K562 (cell line): ENCODE results near the gene BCKDK.

Source experiments
- CBX1 ChIP-seq: sonication (generic); IDR thresholded peaks from 2 replicates; pipeline ENCODE4 v1.6.1; 2016; ENCODE audit warnings: antibody characterized with exemption, low read depth, mild to moderate bottlenecking
- DPF2 ChIP-seq: fragments of 450-650 bp; IDR thresholded peaks from 2 replicates; pipeline ENCODE4 v1.6.1; 2016
- FOSL1 ChIP-seq: fragments of 200-800 bp; sonication (Bioruptor generic); conservative IDR thresholded peaks from 2 replicates; pipeline ENCODE4 v1.6.1; 2016; ENCODE audit warnings: missing genetic modification characterization, missing compliant biosample characterization
- FOXJ3 ChIP-seq: sonication (generic); formaldehyde crosslinking; IDR thresholded peaks from 2 replicates; pipeline ENCODE4 v1.4.0; 2020; ENCODE audit warnings: mild to moderate bottlenecking, missing genetic modification reagents
- KLF6 ChIP-seq: fragments of 250-450 bp; sonication (Bioruptor Pico); IDR thresholded peaks from 2 replicates; pipeline ENCODE4 v1.4.0; 2020; ENCODE audit warnings: mild to moderate bottlenecking, moderate library complexity, borderline replicate concordance
- NFYB ChIP-seq: IDR thresholded peaks from 2 replicates; pipeline ENCODE4 v1.6.1; 2011; ENCODE audit warnings: mild to moderate bottlenecking, moderate library complexity; ENCODE audit not compliant: insufficient read length; ENCODE audit errors: extremely low read depth
- TEAD1 ChIP-seq, 2 experiments: fragments of 450-650 bp in 1 of 2; sonication (generic) in 1 of 2; formaldehyde crosslinking; IDR thresholded peaks; 2 replicates each; pipeline versions ENCODE4 v1.4.0 to v1.8.0; 2020 to 2022; ENCODE audit warnings: mild to moderate bottlenecking in 2 of 2, missing genetic modification reagents in 1 of 2
- ZNF274 ChIP-seq: IDR thresholded peaks from 2 replicates; pipeline ENCODE4 v1.6.1; 2011; ENCODE audit warnings: low read depth, mild to moderate bottlenecking, low read length, moderate library complexity, borderline replicate concordance
- TF ChIP-seq, protein P1 (sequence below), 2 experiments: fragments of 450-650 bp in 1 of 2; sonication (generic) in 1 of 2; formaldehyde crosslinking; conservative IDR thresholded peaks; 2 replicates each; pipeline versions ENCODE4 v1.4.0 to v1.8.1; 2020 to 2022; ENCODE audit warnings: mild to moderate bottlenecking in 1 of 2, missing genetic modification reagents in 1 of 2
- TF ChIP-seq, protein P2 (sequence below), 3 experiments: IDR thresholded peaks in 2 of 3; conservative IDR thresholded peaks in 1 of 3; 2 replicates each; pipeline ENCODE4 v1.5.1; 2011 to 2012; ENCODE audit warnings: low read length in 3 of 3, mild to moderate bottlenecking in 3 of 3, control low read depth in 2 of 3, improper control_type of control experiment in 1 of 3, inconsistent platforms in 1 of 3, low read depth in 1 of 3, mixed read lengths in 1 of 3, moderate library complexity in 1 of 3; ENCODE audit not compliant: insufficient read depth in 2 of 3
- TF ChIP-seq, protein P3 (sequence below), 2 experiments: fragments of 450-650 bp; formaldehyde crosslinking in 1 of 2; IDR thresholded peaks; 2 replicates each; pipeline versions ENCODE4 v1.4.0 to v1.6.1; 2014 to 2020; ENCODE audit warnings: mild to moderate bottlenecking in 2 of 2, borderline replicate concordance in 1 of 2, low read depth in 1 of 2

DNA sequence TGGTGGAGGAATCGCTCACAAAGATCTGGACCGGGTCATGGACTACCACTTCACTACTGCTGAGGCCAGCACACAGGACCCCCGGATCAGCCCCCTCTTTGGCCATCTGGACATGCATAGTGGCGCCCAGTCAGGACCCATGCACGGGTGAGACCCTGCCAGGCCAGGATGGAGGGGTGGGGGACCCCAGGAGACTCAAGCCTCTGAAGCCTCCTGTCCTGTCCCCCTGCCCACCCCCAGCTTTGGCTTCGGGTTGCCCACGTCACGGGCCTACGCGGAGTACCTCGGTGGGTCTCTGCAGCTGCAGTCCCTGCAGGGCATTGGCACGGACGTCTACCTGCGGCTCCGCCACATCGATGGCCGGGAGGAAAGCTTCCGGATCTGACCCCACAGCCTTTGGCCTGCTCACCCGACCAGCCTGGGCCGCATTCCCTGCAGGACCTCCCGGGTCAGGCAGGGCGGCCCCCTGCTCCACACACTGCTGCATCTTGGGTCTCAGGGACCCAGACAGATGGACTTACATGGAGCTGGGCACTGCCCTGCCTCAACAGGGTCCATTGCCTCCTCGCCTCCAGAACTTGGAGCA is 3.8 kb downstream of the BCKDK start:
- TF ChIP-seq TEAD1 (CRISPR knock-in tag; IDR thresholded peaks at IDR 0.05) = no peak
- TF ChIP-seq KLF6 (CRISPR knock-in tag) = no peak
- no peak for TF ChIP-seq FOXJ3 (CRISPR knock-in tag)
- no peak for TF ChIP-seq DPF2
- no peak for TF ChIP-seq CBX1
- TF ChIP-seq NFYB = no peak
- TF ChIP-seq ZNF274 = no peak
- TF ChIP-seq, protein P1, sequence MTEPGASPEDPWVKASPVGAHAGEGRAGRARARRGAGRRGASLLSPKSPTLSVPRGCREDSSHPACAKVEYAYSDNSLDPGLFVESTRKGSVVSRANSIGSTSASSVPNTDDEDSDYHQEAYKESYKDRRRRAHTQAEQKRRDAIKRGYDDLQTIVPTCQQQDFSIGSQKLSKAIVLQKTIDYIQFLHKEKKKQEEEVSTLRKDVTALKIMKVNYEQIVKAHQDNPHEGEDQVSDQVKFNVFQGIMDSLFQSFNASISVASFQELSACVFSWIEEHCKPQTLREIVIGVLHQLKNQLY (CRISPR knock-in tag; conservative IDR thresholded peaks at IDR 0.05) = no peak
- TF ChIP-seq, protein P2, sequence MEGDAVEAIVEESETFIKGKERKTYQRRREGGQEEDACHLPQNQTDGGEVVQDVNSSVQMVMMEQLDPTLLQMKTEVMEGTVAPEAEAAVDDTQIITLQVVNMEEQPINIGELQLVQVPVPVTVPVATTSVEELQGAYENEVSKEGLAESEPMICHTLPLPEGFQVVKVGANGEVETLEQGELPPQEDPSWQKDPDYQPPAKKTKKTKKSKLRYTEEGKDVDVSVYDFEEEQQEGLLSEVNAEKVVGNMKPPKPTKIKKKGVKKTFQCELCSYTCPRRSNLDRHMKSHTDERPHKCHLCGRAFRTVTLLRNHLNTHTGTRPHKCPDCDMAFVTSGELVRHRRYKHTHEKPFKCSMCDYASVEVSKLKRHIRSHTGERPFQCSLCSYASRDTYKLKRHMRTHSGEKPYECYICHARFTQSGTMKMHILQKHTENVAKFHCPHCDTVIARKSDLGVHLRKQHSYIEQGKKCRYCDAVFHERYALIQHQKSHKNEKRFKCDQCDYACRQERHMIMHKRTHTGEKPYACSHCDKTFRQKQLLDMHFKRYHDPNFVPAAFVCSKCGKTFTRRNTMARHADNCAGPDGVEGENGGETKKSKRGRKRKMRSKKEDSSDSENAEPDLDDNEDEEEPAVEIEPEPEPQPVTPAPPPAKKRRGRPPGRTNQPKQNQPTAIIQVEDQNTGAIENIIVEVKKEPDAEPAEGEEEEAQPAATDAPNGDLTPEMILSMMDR (IDR thresholded peaks at IDR 0.05 in 2 of 3, conservative IDR thresholded peaks at IDR 0.05 in 1 of 3; ENCODE audit: insufficient read depth in 2 of 3, low read depth in 1 of 3, low read length in 3 of 3) = no peak
- TF ChIP-seq, protein P3, sequence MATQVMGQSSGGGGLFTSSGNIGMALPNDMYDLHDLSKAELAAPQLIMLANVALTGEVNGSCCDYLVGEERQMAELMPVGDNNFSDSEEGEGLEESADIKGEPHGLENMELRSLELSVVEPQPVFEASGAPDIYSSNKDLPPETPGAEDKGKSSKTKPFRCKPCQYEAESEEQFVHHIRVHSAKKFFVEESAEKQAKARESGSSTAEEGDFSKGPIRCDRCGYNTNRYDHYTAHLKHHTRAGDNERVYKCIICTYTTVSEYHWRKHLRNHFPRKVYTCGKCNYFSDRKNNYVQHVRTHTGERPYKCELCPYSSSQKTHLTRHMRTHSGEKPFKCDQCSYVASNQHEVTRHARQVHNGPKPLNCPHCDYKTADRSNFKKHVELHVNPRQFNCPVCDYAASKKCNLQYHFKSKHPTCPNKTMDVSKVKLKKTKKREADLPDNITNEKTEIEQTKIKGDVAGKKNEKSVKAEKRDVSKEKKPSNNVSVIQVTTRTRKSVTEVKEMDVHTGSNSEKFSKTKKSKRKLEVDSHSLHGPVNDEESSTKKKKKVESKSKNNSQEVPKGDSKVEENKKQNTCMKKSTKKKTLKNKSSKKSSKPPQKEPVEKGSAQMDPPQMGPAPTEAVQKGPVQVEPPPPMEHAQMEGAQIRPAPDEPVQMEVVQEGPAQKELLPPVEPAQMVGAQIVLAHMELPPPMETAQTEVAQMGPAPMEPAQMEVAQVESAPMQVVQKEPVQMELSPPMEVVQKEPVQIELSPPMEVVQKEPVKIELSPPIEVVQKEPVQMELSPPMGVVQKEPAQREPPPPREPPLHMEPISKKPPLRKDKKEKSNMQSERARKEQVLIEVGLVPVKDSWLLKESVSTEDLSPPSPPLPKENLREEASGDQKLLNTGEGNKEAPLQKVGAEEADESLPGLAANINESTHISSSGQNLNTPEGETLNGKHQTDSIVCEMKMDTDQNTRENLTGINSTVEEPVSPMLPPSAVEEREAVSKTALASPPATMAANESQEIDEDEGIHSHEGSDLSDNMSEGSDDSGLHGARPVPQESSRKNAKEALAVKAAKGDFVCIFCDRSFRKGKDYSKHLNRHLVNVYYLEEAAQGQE (IDR thresholded peaks at IDR 0.05; ENCODE audit: borderline replicate concordance) = no peak
- TF ChIP-seq, protein P3 (CRISPR knock-in tag; IDR thresholded peaks at IDR 0.05; ENCODE audit: low read depth) = no peak
- no peak for TF ChIP-seq FOSL1
